Measurements from ENCODE around the gene LRP11.

GRCh38 chr6:149871182-149871581 is 7.0 kb upstream of the LRP11 start:
- TF ChIP-seq REST (IDR thresholded peaks at IDR 0.05; ENCODE audit: insufficient read depth in 1 of 2, low read depth in 2 of 2, low read length in 2 of 2) (no peak), POLR2AphosphoS5 (IDR thresholded peaks at IDR 0.05; ENCODE audit: low read depth, low read length) (no peak), SIN3A (IDR thresholded peaks at IDR 0.05; ENCODE audit: borderline replicate concordance, insufficient read depth, low read length) (no peak), TAF1 (IDR thresholded peaks at IDR 0.05; ENCODE audit: borderline replicate concordance, insufficient read depth, low read length) (no peak)

Measured in PFSK-1 (cell line).